Measurements from ENCODE around the gene KIF6.

KIF6 gene

GRCh38 chr6:39610221-39610620, 115.0 kb downstream of the KIF6 start:
- Mint-ChIP-seq H3K4me1 (no peaks in the 10 kb centered on the region), H3K27ac (no peak overlapping the region), H3K36me3 (no peaks in the 10 kb centered on the region), H3K27me3 (no peaks in the 10 kb centered on the region), H3K9me3 (no peaks in the 10 kb centered on the region), H3K4me3 (no peak overlapping the region)
- CTCF ChIA-PET = no interaction called here
- no peak for DNase-seq

GRCh38 chr6:39608652-39609345, 116.4 kb downstream of the KIF6 start:
- no peak overlapping the region for H3K4me3 Mint-ChIP-seq
- no peaks in the 10 kb centered on the region for H3K9me3 Mint-ChIP-seq
- H3K27me3 Mint-ChIP-seq = no peaks in the 10 kb centered on the region
- H3K4me1 Mint-ChIP-seq = no peaks in the 10 kb centered on the region
- no peak for DNase-seq
- no peaks in the 10 kb centered on the region for H3K36me3 Mint-ChIP-seq
- CTCF ChIA-PET = no interaction called here
- H3K27ac Mint-ChIP-seq = no peak overlapping the region

GRCh38 chr6:39602601-39603519, 122.3 kb downstream of the KIF6 start:
- Mint-ChIP-seq H3K9me3 (no peaks in the 10 kb centered on the region), H3K27ac (no peak overlapping the region), H3K27me3 (no peaks in the 10 kb centered on the region), H3K36me3 (no peaks in the 10 kb centered on the region), H3K4me1 (no peaks in the 10 kb centered on the region), H3K4me3 (no peak overlapping the region)
- DNase-seq = no peak
- CTCF ChIA-PET = interaction anchor here (0.6 kb wide), 1 partner anchor 68 kb away, joined by 3 read pairs; no protein-coding TSS in a partner anchor

DNA sequence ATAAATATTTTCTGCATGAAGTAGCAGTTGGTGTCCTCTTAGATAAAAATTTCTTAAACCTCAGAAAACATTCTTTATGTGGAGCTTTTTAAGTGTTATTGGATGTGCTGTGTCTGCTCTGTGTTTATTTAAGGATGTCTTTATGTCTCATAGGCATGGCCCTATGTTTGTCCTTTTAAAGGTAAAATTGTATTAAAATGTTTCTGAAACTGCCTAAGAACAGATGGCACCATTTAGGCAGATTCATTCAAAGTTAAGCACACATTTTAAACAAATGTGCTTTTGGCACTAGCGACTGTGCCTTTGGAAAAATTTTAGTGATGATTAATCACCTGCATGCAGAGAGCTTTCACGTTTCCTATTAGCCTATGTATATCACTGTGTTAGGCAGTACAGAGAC, 125.2 kb downstream of the KIF6 start:
- H3K27me3 Mint-ChIP-seq = no peaks in the 10 kb centered on the region
- DNase-seq = no peak
- no peaks in the 10 kb centered on the region for H3K4me1 Mint-ChIP-seq
- H3K4me3 Mint-ChIP-seq = no peak overlapping the region
- H3K36me3 Mint-ChIP-seq = no peaks in the 10 kb centered on the region
- no peaks in the 10 kb centered on the region for H3K9me3 Mint-ChIP-seq
- no peak overlapping the region for H3K27ac Mint-ChIP-seq
- CTCF ChIA-PET = no interaction called here

GRCh38 chr6:39599341-39599740, 125.9 kb downstream of the KIF6 start:
- no peaks in the 10 kb centered on the region for H3K36me3 Mint-ChIP-seq
- H3K4me3 Mint-ChIP-seq = no peak overlapping the region
- H3K9me3 Mint-ChIP-seq = no peaks in the 10 kb centered on the region
- CTCF ChIA-PET = no interaction called here
- H3K27me3 Mint-ChIP-seq = no peaks in the 10 kb centered on the region
- no peaks in the 10 kb centered on the region for H3K4me1 Mint-ChIP-seq
- H3K27ac Mint-ChIP-seq = no peak overlapping the region
- no peak for DNase-seq

DNA sequence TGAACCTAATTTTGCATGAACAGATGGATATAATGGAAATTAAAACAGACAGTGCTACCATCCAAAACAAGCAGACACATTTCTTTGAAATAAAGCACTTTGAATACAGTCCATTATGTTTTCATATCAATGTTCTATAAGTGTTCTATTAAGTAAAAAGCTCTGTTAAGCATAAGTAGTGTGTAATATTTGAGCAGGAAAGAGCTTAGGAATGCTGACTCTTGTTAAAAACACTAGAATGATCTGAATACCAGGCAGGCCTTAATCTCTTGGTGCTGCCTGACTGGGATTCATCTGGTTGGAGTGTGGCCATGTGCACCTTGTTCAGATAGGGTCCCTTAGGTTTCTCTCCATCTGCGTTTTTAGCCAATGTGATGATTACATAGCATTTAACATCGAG, 130.9 kb downstream of the KIF6 start:
- CTCF ChIA-PET = no interaction called here
- Mint-ChIP-seq H3K4me3 (no peak overlapping the region), H3K9me3 (no peaks in the 10 kb centered on the region), H3K27me3 (no peaks in the 10 kb centered on the region), H3K36me3 (no peaks in the 10 kb centered on the region), H3K4me1 (no peaks in the 10 kb centered on the region), H3K27ac (no peak overlapping the region)
- DNase-seq = no peak

- no peaks in the 10 kb centered on the region for H3K27me3 Mint-ChIP-seq
- DNase-seq = no peak
- H3K4me1 Mint-ChIP-seq = no peaks in the 10 kb centered on the region
- H3K36me3 Mint-ChIP-seq = no peaks in the 10 kb centered on the region
- CTCF ChIA-PET = no interaction called here
- no peaks in the 10 kb centered on the region for H3K9me3 Mint-ChIP-seq
- H3K4me3 Mint-ChIP-seq = no peak overlapping the region
- H3K27ac Mint-ChIP-seq = no peak overlapping the region
These were observed 131.6 kb downstream of the KIF6 start for GRCh38 chr6:39593646-39594045.

DNA sequence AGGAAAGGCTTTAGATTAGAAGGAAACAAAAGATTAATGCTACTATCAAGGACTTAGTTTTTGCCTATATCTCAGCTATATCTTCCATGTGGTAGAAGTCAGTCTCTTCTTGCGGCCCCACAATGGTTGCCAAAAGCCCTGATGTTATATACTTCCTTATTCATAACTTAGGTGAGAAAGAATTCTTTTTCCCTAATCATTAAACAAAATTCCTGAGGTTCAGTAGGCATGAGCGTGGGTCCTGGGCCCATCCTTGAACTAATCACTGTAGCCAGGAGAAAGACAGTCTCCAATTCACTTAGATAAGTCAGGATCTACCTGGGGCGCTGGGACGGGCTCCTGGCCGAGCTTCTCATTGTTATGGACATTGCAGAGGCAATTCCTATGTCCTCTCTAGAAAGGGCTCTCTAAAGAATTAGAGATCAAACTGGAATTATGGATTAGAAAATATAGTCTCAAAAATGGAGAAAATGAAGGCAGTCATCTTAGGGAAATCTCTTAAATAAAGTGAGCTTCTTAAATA, 134.3 kb downstream of the KIF6 start:
- Mint-ChIP-seq H3K27ac (no peak overlapping the region), H3K27me3 (no peaks in the 10 kb centered on the region), H3K9me3 (no peaks in the 10 kb centered on the region), H3K4me1 (no peaks in the 10 kb centered on the region), H3K4me3 (no peak overlapping the region), H3K36me3 (no peaks in the 10 kb centered on the region)
- DNase-seq = no peak
- CTCF ChIA-PET = no interaction called here

DNA sequence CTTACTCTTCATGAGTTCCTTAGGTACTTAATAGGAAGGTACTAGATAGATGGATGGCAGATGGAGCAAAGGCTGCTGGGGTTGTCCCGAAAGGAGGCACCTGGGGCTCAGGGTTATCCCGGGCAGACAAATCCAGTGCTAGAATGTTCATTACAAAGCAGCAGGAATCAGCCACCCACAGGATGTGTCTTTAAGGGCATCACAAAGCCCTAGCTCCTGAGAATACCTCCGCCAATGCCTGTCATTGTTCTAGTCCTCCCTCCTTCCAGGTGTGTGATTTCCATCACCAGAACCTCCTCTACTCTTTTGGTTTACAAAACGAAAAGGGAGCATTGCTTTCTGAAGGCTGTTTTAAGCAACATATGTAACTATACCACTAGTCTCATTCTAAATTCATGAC, 138.1 kb downstream of the KIF6 start:
- Mint-ChIP-seq H3K27ac (no peak overlapping the region), H3K36me3 (no peaks in the 10 kb centered on the region), H3K9me3 (no peaks in the 10 kb centered on the region), H3K4me1 (no peaks in the 10 kb centered on the region), H3K4me3 (no peak overlapping the region), H3K27me3 (peaks cover 5% of the 10 kb centered on the region)
- CTCF ChIA-PET = no interaction called here
- no peak for DNase-seq

- Mint-ChIP-seq H3K4me1 (no peaks in the 10 kb centered on the region), H3K4me3 (no peak overlapping the region), H3K9me3 (no peaks in the 10 kb centered on the region), H3K27ac (no peak overlapping the region), H3K36me3 (no peaks in the 10 kb centered on the region), H3K27me3 (peaks cover 8% of the 10 kb centered on the region)
- no peak for DNase-seq
- CTCF ChIA-PET = no interaction called here
These were observed 139.6 kb downstream of the KIF6 start for GRCh38 chr6:39585641-39586040.

DNA sequence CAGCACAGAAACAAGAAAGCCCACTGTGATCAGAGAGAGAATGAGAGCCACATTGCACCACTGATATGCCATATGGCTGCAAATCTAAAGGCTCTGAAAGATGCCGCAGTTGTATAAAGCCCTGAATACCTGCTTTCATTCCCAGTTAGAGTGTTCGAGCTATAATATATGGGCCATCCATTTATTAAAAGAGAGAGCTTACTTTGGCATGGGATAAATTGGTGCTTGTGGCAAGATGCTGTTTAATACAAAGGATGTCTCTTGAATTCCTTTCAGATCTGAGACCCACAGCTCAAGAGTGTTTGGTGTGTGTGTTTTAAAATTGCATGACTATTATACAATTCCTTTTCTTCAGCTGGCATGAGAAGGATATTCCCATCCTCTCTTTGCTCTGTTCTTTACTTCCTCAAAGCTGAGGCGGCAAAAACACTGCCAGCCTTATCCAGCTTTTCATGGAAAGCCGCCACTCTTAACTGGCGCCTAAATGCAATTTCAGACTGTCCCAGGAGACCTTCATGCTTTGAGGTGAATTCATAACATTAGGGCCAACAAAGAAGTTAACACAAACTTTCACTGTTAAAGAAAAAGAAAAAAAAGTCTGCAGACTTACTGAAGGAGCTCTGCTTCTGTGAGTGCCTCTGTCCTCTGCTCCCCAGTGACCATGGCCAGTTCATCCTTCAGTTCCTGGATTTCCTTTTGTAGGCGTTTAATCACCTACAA, 147.6 kb downstream of the KIF6 start:
- Mint-ChIP-seq H3K36me3 (no peaks in the 10 kb centered on the region), H3K27ac (no peak overlapping the region), H3K27me3 (peaks cover 3% of the 10 kb centered on the region), H3K4me3 (no peak overlapping the region), H3K9me3 (no peaks in the 10 kb centered on the region), H3K4me1 (no peaks in the 10 kb centered on the region)
- CTCF ChIA-PET = no interaction called here
- DNase-seq = no peak

GRCh38 chr6:39576556-39577303, 148.5 kb downstream of the KIF6 start:
- peaks cover 3% of the 10 kb centered on the region for H3K27me3 Mint-ChIP-seq
- no peak overlapping the region for H3K27ac Mint-ChIP-seq
- H3K36me3 Mint-ChIP-seq = no peaks in the 10 kb centered on the region
- H3K4me3 Mint-ChIP-seq = no peak overlapping the region
- H3K9me3 Mint-ChIP-seq = no peaks in the 10 kb centered on the region
- CTCF ChIA-PET = no interaction called here
- H3K4me1 Mint-ChIP-seq = no peaks in the 10 kb centered on the region
- no peak for DNase-seq

- H3K36me3 Mint-ChIP-seq = no peaks in the 10 kb centered on the region
- no peaks in the 10 kb centered on the region for H3K4me1 Mint-ChIP-seq
- no peak for DNase-seq
- no peak overlapping the region for H3K4me3 Mint-ChIP-seq
- no peaks in the 10 kb centered on the region for H3K27me3 Mint-ChIP-seq
- H3K27ac Mint-ChIP-seq = no peak overlapping the region
- no peaks in the 10 kb centered on the region for H3K9me3 Mint-ChIP-seq
- CTCF ChIA-PET = no interaction called here
These were observed 150.2 kb downstream of the KIF6 start for GRCh38 chr6:39574991-39575390.

DNA sequence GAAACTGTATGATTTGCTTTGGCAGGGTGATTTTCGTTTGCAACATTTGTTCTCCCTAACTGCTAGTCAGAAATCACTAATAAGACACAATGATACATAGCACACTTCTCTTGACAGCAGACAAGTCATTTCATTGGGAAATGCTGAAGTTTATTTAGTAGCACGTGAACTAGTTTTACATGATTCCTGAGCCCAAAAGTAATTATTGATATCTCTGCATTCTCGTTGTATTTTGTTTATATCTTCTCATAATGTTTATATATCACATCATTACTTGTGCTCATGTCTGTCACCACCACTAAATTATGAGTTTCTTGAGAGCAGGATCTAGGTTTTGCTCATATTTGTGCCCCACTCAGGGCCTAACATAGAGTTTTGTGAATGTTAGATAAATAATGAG, 151.7 kb downstream of the KIF6 start:
- no peaks in the 10 kb centered on the region for H3K4me1 Mint-ChIP-seq
- CTCF ChIA-PET = no interaction called here
- H3K36me3 Mint-ChIP-seq = no peaks in the 10 kb centered on the region
- no peaks in the 10 kb centered on the region for H3K9me3 Mint-ChIP-seq
- no peaks in the 10 kb centered on the region for H3K27me3 Mint-ChIP-seq
- no peak overlapping the region for H3K4me3 Mint-ChIP-seq
- H3K27ac Mint-ChIP-seq = no peak overlapping the region
- no peak for DNase-seq
